Right lobe of liver (tissue), 6 donors: ENCODE measurements around the gene S100B. TPM values are rescaled to one million over a fixed set of nuclear protein-coding genes. Genes with fewer than 3 reads are reported as not detected.
A peak's percentile ranks its signal among the peaks of the same experiment; 100 is the strongest.

Experiments used
- ATAC-seq, 4 donors: fragments of 200-7000 bp; cut with Tn5 transposase; one replicate each; pipeline ENCODE4 v1.9.1; 2020; ENCODE audit warnings: mild to moderate bottlenecking in 4 of 4, moderate library complexity in 4 of 4
- DNase-seq, 3 donors: peaks; one replicate each; pipeline ENCODE4 v3.0.0-alpha.2; 2020
- H3K27ac ChIP-seq, 3 donors: fragments of 200-600 bp; one replicate each; pipeline ENCODE4 v1.8.0; 2022
- H3K27me3 ChIP-seq, 2 donors: fragments of 200-600 bp; one replicate each; pipeline ENCODE4 v1.8.0; 2022
- H3K36me3 ChIP-seq, 4 donors: fragments of 200-600 bp; sonication (generic) in 1 of 4; one replicate each; pipeline versions ENCODE4 v1.5.1 to v1.8.0; 2017 to 2022; ENCODE audit warnings: control low read depth in 1 of 4
- H3K4me1 ChIP-seq, 4 donors: fragments of 200-600 bp; sonication (generic) in 1 of 4; one replicate each; pipeline versions ENCODE4 v1.5.1 to v1.8.0; 2017 to 2022; ENCODE audit warnings: control low read depth in 1 of 4
- H3K4me3 ChIP-seq, 3 donors: fragments of 200-600 bp; one replicate each; pipeline ENCODE4 v1.8.0; 2022
- H3K9me3 ChIP-seq, 4 donors: fragments of 200-600 bp; sonication (generic) in 1 of 4; one replicate each; pipeline versions ENCODE4 v1.5.1 to v1.8.0; 2017 to 2022; ENCODE audit warnings: control low read depth in 1 of 4
- POLR2A ChIP-seq: fragments of 450-650 bp; IDR thresholded peaks from one replicate; pipeline ENCODE4 v1.6.1; 2017; ENCODE audit warnings: antibody characterized with exemption, mild to moderate bottlenecking
- WGBS: methylation state at CpG from one replicate; pipeline ENCODE4 v1.1.6; 2018; ENCODE audit warnings: low coverage, low lambda C conversion rate; ENCODE audit not compliant: insufficient coverage; ENCODE audit errors: missing lambda C conversion rate; 5-methylcytosine and 5-hydroxymethylcytosine counted together
- intact Hi-C, 2 donors: fragments of 100-400 bp; cut with DNase I; formaldehyde crosslinking; loops; one replicate each; pipeline versions ENCODE4 v1.11.2 to v1.14.1; 2022
- total RNA-seq, 6 experiments: library from RNA; depleted of rRNA in 2 of 6; stranded (reverse); fragments of >200 nt in 2 of 6; fragmentation: NEBNext Ultra II Directional in 3 of 6; extraction: Animal tissue kit (Norgen Biotek cat#: 25700) in 3 of 6; gene quantifications; one replicate each; pipeline versions ENCODE4 v1.1.0 to v1.2.4, GENCODE V29; 2016 to 2023
- TF ChIP-seq, protein P1 (sequence below), 4 donors: fragments of 200-600 bp in 3 of 4; fragments of 450-650 bp in 1 of 4; IDR thresholded peaks; one replicate each; pipeline versions ENCODE4 v1.5.1 to v1.8.0; 2016 to 2022; ENCODE audit warnings: antibody characterized with exemption in 4 of 4, mild to moderate bottlenecking in 2 of 4
- donor health status: DM: no; HTN: yes; CAD: no.
- donor health status: DM: no; HTN: no; CAD: no.
- donor health status: DM: no; HTN: no; CAD: no.
- donor health status: DM: no; HTN: yes; CAD: no.
- donor health status: DM: no; HTN: yes; CAD: no.

S100B gene
- total RNA-seq, 6 experiments from 2014 or later = 0.49 to 0.78 (median 0.62) TPM; not detected in 3

DNA sequence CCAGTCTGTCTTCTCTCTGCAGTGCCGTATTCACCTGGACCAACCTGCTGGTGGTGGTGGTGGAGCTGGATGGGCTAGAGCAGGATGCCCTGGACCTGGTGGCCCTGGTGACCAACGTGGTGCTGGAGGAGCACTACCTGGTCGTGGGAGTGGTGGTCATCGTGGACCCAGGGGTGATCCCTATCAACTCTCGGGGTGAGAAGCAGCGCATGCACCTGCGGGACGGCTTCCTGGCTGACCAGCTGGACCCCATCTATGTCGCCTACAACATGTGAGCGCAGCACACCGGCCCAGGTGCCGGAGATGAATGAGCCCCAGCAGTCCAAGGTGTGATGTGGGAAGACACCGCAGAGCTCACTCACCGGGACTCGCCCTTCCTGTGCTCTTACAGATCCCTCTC lies 37.5 kb downstream of the S100B start:
- Histone ChIP-seq H3K27me3 (no peaks in the 10 kb centered on the region), H3K4me3 (no peak overlapping the region), H3K36me3 (peaks cover 0 to 40% (median 6%) of the 10 kb centered on the region in 4 donors), H3K27ac (no peak overlapping the region), H3K4me1 (no peaks in the 10 kb centered on the region), H3K9me3 (no peaks in the 10 kb centered on the region)
- DNase-seq (peak in 1 of 3 donors; percentile 54), ATAC-seq (no peak)
- 100% methylated on average over 13 of the region's 15 CpGs for WGBS
- intact Hi-C loops = no loop called here
- no peak for TF ChIP-seq POLR2A
- TF ChIP-seq, protein P1, sequence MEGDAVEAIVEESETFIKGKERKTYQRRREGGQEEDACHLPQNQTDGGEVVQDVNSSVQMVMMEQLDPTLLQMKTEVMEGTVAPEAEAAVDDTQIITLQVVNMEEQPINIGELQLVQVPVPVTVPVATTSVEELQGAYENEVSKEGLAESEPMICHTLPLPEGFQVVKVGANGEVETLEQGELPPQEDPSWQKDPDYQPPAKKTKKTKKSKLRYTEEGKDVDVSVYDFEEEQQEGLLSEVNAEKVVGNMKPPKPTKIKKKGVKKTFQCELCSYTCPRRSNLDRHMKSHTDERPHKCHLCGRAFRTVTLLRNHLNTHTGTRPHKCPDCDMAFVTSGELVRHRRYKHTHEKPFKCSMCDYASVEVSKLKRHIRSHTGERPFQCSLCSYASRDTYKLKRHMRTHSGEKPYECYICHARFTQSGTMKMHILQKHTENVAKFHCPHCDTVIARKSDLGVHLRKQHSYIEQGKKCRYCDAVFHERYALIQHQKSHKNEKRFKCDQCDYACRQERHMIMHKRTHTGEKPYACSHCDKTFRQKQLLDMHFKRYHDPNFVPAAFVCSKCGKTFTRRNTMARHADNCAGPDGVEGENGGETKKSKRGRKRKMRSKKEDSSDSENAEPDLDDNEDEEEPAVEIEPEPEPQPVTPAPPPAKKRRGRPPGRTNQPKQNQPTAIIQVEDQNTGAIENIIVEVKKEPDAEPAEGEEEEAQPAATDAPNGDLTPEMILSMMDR (IDR thresholded peaks at IDR 0.05) = no peak

DNA sequence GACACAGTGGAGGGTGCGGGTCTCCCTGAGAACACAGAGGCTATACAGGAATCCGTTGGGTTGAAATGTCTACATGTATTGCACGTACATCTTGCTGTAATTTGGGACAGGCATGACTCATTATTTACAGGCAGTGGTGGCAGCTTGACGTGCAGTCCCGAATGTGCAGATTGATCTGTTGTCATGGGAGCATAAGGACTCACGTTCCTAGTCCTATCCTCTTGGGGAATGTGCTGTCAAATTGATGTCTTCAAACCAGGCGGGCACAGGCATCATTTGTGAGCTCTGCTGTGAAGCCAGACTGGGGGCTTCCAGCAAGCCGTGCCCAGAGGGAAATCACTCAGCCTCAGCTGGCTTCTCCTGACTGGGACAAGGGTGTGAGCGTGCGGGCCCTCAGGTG lies 40.5 kb downstream of the S100B start:
- intact Hi-C loops = no loop called here
- H3K4me3 ChIP-seq = no peak overlapping the region
- no peaks in the 10 kb centered on the region for H3K4me1 ChIP-seq
- WGBS = no CpG with 5 or more reads among the region's 10 CpGs
- no peak for ATAC-seq
- peaks cover 0 to 48% (median 6%) of the 10 kb centered on the region in 4 donors for H3K36me3 ChIP-seq
- DNase-seq = no peak
- H3K9me3 ChIP-seq = no peaks in the 10 kb centered on the region
- no peak for TF ChIP-seq POLR2A
- TF ChIP-seq, protein P1 (IDR thresholded peaks at IDR 0.05) = no peak
- no peaks in the 10 kb centered on the region for H3K27me3 ChIP-seq
- no peak overlapping the region for H3K27ac ChIP-seq

DNA sequence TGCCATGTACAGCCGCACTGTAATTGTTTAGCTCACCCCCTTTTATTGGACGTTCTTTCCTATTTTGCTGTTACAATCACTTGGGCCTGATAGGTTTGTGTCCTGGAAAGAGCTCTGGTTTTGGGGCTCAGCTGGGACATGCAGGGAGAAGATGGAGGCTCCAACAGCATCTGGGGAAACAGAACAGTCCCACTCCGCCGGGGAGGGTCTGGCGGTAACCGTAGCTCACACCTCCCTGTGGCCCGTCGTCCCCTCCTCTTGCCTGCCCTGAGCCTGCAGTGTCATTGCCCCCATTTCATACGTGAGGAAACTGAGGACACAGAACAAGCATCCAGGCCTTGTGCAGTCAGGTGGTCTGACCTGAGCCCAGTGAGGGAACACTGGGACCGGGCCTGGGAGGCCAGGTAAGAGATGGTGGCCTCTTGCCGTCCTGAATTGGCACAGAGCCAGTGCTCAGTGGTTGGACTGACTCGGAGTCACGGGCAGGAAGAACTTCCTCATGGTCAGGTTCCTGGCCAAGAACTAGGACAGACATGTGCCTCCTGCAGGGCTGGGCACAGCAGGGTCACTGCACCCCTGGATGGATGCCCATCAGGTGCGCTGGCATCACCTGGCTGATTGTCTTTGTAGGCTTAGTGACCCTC lies 41.8 kb downstream of the S100B start:
- DNase-seq = no peak
- 100% methylated on average over 4 of the region's 14 CpGs for WGBS
- H3K27ac ChIP-seq = no peak overlapping the region

DNA sequence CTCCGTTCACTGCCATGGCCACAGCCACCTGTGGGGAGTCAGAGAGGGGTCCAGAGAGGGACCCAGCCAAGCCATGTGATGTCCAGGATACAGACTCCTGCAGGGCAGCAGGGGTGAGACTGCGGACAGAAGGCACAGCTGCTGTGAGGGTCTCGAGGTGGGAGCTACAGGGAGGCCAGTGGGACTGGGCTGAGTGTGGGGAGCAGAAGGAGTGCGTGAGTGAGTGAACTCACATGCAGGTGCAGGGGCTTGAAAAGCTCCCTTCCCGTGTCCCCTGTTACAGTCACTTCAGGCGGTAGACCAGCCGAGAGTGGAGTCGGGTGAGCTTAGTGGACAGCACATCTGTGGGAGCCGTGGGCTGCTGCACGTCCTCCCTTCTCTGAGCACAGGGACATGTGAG lies 42.4 kb downstream of the S100B start:
- Histone ChIP-seq H3K4me3 (no peak overlapping the region), H3K4me1 (no peaks in the 10 kb centered on the region), H3K9me3 (no peaks in the 10 kb centered on the region), H3K27me3 (no peaks in the 10 kb centered on the region), H3K36me3 (peaks cover 0 to 46% (median 2%) of the 10 kb centered on the region in 4 donors), H3K27ac (no peak overlapping the region)
- no peak for TF ChIP-seq POLR2A
- TF ChIP-seq, protein P1 (IDR thresholded peaks at IDR 0.05) = no peak
- WGBS = 43% methylated on average over 2 of the region's 10 CpGs
- DNase-seq = no peak
- intact Hi-C loops = no loop called here
- ATAC-seq = no peak

More for the DNA sequence above, 41.8 kb downstream of the S100B start:
- Histone ChIP-seq H3K4me3 (no peak overlapping the region), H3K27me3 (no peaks in the 10 kb centered on the region), H3K4me1 (no peaks in the 10 kb centered on the region), H3K36me3 (peaks cover 0 to 46% (median 6%) of the 10 kb centered on the region in 4 donors), H3K9me3 (no peaks in the 10 kb centered on the region)
- intact Hi-C loops = no loop called here
- no peak for ATAC-seq
- no peak for TF ChIP-seq POLR2A
- TF ChIP-seq, protein P1 (IDR thresholded peaks at IDR 0.05) = no peak
